Stimulated activated CD4-positive, alpha-beta T cell treated with anti-CD3 and anti-CD28 coated beads, Interleukin-15, amount 100 ng/mL, for 24 hours (primary cell): ENCODE measurements around the gene SNAP91.
A peak's percentile ranks its signal among the peaks of the same experiment; 100 is the strongest.
"Not testable (repeated sequence)": the region's sequence is repeated elsewhere in the genome, so short reads cannot be mapped to it uniquely, and the experiment has no call there.

ENCODE experiments used
- DNase-seq: peaks from one replicate; pipeline ENCODE4 v3.0.0-alpha.2; 2020

SNAP91 gene, protein sequence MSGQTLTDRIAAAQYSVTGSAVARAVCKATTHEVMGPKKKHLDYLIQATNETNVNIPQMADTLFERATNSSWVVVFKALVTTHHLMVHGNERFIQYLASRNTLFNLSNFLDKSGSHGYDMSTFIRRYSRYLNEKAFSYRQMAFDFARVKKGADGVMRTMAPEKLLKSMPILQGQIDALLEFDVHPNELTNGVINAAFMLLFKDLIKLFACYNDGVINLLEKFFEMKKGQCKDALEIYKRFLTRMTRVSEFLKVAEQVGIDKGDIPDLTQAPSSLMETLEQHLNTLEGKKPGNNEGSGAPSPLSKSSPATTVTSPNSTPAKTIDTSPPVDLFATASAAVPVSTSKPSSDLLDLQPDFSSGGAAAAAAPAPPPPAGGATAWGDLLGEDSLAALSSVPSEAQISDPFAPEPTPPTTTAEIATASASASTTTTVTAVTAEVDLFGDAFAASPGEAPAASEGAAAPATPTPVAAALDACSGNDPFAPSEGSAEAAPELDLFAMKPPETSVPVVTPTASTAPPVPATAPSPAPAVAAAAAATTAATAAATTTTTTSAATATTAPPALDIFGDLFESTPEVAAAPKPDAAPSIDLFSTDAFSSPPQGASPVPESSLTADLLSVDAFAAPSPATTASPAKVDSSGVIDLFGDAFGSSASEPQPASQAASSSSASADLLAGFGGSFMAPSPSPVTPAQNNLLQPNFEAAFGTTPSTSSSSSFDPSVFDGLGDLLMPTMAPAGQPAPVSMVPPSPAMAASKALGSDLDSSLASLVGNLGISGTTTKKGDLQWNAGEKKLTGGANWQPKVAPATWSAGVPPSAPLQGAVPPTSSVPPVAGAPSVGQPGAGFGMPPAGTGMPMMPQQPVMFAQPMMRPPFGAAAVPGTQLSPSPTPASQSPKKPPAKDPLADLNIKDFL

DNA sequence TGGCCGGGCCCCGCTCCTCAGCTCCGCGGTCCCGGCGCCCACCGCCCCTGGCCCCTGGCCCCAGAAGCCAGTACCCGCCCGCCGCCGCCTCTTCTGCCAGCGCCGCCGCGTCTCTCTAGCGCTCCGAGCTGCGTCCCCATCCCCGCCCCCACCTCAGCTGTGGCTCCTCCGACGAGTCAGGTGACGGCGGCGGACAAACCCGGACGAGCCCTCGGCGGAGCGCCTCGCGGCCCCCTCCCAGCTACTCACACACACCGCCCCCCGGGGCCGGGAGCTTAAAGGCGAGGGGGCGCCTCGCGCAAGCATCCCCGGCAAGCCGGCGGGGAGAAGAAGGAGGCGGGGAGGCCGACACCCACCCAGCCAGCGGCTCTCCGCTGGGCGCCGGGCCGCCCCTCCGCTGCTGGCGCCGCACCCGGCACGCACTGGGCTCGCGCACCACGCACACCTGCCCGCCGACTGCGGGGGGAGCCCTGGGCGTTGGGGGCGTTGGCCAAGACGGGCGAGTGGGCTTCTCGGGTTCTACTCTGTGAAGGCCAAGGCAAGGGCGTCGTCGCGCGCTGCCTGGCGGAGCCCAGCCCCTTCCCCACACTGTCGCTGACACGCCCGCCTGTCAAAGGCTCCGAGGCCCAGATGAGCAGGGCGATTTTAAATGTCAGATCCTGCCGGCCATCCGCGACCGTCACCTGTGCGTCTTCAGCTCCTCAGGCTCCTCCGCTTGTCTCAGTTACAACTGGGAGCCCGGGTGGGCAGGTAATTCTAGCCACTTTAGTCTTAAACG, at the start of gene SNAP91:
Gene SNAP91, minus strand, starts transcription at position 132 of the 778 bp plus-strand sequence. CDS start 1,174 bp downstream, outside the sequence.
- DNase-seq = peak; percentile 28

DNA sequence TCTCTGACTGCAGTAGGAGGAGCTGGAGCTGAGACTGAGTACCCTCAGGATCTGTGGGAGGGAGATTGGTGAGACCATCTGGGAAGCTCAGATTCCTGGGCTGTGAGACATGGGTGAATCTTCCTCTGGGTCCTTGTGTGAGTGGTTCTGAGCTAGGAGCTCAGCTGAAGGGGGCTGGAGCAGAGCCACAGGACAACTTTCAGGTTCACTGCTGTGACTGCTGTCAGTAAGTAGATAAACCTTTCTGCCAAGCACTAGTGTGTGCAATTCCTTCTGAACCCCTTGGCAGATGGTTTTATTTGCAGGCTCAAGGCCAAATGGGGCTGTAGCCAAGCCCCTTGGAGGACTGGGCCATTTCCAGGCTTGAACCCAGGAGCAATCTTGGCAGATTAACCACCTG, 49.6 kb upstream of the SNAP91 start:
- DNase-seq = no peak

DNA sequence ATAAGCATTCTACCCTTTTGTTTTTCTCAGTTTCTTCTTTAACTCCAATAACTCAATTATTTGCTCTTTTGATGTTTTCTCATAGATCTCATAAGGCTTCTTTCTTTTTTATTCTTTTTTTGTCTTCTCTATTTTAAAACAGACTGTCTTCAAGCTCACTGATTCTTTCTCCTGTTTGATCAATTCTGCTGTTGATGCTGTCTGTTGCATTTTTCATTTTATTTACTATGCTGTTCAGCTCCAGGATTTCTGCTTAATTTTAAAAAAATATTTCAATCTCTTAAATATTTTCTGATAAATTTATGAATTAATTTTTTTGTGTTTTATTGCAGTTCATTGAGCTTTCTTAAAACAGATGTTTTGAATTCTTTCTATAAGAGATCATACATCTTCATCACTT, 48.1 kb upstream of the SNAP91 start:
- no peak for DNase-seq

DNA sequence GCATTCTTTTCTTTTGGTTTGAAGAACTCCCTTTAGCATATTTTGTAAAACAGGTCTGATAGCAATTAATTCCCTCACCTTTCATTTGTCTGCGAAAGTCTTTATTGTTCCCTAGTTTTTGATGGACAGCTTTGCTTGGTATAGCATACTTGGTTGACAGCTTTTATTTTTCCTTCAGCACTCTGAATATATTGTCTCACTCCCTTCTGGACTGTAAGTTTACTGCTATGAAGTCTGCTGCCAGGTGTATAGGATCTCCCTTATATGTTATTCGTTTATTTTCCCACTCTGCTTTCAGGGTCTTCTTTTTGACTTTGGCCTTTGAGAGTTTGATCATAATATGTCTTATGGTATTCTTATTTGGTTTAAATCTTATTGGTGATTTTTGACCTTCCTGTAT, 47.7 kb upstream of the SNAP91 start:
- DNase-seq = no peak

DNA sequence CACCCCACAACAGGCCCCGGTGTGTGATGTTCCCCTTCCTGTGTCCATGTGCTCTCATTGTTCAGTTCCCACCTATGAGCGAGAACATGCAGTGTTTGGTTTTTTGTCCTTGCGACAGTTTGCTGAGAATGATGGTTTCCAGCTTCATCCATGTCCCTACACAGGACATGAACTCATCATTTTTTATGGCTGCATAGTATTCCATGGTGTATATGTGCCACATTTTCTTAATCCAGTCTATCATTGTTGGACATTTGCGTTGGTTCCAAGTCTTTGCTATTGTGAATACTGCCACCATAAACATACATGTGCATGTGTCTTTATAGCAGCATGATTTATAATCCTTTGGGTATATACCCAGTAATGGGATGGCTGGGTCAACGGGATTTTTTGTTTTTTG, 43.5 kb upstream of the SNAP91 start:
- not testable (repeated sequence) for DNase-seq

DNA sequence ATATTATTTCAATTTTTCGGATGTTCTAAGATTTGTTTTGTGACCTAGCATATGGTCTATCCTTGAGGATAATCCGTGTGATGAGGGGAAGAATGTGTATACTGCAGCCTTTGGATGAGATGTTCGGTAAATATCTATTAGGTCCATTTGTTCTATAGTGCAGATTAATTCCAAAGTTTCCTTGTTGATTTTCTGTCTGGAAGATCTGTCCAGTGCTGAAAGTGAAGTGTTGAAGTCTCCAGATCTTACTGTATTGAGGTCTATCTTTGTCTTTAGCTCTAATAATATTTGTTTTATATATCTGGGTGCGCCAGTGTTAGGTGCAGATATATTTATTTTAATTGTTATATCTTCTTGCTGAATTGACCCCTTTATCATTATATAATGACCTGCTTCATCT, 32.2 kb upstream of the SNAP91 start:
- no peak for DNase-seq

DNA sequence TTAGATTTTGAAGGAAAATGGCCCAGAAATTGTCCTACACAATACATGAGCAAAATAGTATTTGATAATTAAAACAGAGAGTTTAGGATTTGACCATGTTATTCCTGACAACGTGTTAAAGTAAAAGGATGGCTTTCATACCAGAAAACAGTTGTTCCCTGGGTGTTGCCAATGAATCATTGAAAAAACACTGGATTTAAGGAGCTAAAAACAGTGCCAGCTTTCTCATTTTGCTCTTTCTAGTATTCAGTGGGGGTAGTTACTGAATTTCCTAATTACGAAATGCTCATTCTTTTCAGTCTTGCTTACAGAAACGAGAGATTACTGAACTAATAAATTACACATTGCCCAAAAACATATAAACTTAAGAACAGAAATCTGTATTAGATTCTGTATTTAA, 26.6 kb upstream of the SNAP91 start:
- no peak for DNase-seq

DNA sequence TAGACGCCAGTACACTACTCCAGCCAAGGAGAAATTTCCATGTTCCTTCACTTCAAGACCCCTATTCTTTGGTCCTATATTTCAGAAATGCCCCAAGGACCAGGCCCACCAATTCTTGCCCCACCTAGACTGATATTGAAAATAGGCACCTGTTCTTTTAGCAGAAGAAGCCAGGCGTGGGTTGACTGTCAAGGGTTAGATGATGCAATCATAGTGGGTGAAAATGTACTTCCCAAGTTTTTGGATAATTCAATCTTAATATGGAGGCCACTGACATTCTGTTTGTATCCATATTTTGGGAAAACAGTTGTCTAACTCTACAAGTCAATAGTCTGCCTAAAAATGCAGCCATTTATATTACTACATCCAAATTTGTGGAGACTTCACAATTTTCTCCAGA, 21.0 kb upstream of the SNAP91 start:
- no peak for DNase-seq

DNA sequence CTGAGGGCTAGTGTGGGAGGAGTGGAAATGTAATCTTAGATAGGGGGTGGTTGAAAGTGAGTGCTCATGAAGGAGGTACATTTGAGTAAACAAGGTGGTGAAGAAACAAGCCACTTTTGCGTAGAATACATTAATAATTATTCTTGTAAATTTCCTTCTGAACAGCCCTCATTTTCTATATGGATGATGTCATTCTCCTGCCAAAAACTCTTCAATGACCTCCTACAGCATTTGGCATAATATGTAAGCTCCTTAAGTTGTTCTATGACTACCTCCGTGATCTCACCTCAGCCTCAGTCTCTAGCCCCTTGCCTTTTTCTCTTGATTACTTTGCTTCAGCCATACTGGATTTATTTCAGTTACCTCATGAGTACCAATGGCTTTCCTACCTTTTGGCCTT, 14.0 kb upstream of the SNAP91 start:
- no peak for DNase-seq

DNA sequence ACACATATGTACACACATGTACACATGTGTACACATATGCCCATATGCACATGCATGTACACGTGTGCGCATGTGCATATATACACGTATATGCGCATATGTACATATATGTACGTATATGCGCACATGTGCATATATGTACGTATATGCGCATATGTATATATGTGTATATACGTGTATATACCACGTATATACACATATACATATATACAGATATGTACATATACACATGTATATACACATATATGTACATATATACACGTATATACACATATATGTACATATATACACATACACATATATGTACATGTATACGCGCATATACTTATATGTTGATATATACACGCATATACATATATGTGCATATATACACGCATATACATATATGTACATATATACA, 8.9 kb upstream of the SNAP91 start:
- no peak for DNase-seq

DNA sequence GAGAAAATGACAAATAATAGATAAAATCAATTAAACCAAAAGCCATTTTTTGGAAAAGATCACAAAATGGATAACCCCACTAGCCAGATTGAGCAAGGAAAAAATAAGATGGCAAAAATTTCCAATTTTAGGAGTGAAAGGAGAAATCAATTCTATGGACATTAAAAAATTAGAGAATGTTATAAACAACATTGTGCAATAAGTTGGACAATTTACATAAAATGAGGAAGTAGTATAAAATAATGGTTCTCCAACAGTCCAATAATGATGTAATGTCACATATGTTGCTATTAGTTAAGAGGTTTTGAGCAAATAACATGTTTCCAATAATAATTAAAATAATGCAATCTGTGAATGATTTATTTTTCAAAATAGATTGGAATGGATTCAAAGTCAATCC, 3.1 kb upstream of the SNAP91 start:
- no peak for DNase-seq

DNA sequence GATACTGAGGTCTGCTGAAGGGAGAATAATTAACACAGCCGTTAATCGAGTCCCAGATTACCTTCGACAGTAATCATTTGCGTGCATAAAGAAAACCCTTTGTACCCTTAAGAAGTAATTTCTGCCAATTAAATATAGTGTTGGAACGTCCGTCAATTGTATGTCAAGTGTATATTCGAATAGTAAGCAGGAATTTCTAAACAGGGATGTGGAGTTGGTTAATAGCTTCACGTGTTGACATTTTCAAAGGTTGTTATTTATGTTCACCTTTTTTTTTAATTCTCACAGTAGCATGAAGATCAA, 798 bp upstream of the SNAP91 start:
- no peak for DNase-seq

DNA sequence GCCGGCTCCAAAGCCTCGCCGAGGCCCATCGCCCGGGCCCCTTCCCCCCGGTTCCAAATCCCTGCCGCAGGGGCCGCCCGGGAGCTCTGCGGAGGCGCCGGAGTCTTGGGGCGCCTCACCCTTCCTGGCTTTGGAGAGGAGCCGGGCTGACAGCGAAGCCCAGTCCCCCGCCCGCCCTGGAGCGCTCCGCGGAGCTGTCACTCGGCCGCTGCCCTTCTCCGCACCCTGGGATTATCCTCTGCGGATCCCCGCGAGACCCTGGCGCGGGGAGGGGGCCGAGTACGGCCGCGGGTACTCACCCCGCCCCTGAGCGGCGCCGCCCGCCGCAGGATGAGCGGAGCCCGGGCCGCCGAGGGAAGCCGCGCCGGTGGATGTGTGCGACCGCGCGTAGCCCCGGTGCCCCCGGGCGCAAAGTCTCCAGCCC, 343 bp downstream of the SNAP91 start:
- no peak for DNase-seq

DNA sequence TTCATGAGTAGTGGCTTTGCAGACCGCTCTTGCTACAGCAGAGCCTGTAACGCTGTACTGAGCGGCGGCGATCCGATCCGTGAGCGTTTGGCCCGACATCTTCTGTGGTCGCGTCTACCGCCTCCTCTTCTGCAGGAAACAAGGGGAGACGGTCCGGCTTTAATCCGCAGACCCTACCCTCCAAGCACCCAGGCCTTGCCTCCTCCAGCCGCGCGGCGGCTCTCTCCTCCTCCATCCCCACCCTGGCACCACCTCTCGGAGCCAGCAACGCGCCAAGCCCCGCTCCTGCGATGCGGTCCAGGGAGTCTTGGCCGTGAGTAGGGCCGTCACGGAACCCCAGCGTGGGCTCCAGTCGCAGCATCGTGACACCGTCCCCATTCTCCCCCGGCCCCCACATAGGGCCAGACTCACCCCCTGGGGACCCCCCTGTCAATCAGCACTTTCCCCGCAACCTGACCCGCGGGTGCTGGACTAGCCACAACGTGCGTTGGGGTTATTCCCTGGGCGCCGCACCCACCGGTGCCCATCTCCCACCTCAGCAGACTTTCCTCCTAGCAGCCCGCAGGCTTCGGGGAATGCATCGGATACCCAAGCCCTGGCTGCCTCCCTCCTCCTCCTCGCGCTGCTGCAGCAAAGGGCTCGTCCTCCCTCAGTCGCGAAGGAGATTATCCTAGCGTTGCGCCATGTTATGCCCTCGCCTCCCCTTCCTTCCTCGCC, 914 bp downstream of the SNAP91 start:
- DNase-seq = no peak

DNA sequence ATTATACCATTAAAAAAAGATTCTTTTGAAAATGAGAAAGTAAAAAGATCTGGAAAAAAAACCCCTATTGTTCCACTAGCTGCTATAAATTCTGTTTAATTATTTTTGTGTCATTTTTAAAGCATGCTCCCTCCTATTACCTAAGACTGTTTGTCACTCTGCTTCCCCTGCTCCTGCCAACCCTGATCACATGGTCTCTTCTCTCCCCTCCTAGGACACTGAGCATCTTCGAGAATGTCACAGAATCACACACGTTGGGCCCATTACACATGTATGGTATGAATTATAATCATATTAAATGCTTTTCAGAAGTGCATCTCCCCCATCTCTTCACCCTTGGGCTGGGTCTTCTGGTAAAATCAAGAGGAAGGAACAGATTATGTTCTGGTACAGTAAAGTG, 6.2 kb downstream of the SNAP91 start:
- no peak for DNase-seq

DNA sequence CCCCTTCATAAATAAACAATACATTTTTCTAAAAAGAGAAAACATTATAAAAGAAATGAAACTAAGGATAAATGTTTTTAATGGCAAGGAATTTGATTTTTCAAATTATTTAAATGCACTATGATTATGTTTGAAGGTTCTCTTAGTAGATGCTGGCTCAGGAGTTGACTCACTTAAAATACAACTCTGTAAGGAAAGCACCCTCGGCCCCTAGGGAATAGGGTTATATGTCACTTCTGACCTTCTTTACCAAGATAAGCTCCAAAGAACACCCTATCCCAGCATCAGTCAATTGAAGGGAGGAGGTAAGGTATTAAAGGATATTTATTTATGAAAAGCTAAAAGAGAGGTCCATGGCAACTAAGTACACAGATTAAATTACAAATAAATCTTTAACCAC, 6.8 kb downstream of the SNAP91 start:
- no peak for DNase-seq

DNA sequence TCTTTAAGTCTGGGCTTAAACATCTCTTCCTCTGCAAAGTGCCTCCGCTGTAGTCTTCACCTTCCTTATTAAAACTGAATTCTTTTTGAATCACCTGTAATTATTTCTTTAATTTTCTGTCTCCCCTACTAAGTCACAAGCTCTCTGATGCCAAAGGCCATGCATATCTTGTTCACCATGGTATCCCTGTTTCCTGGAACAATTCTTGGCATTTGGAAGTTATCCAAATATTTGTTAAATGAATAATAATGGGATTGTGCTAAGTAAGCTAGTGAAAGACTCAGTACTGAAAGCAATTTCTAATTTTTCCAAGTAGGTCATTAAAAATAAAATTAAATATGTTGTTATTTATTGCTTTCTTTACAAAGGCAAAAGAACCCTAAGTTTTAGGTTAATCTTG, 12.2 kb downstream of the SNAP91 start:
- DNase-seq = no peak

DNA sequence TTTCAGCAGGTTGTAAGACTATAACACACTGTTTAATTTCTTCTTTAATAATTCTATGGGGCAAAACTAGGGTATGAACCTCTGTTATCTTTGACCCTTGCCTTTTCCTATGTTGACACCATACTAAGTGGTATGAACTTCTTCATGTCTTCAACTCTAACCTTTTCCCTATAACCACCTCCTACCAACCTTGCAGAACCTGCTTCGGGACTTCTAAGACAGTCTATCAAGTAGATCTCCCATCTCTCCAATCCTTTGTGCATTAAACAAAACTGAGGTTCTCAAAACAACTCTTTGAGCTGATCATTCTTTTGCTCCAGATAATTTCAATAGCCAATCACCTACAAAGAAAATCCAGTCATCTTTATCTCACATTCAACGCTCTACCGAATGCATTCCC, 23.4 kb downstream of the SNAP91 start:
- DNase-seq = no peak

DNA sequence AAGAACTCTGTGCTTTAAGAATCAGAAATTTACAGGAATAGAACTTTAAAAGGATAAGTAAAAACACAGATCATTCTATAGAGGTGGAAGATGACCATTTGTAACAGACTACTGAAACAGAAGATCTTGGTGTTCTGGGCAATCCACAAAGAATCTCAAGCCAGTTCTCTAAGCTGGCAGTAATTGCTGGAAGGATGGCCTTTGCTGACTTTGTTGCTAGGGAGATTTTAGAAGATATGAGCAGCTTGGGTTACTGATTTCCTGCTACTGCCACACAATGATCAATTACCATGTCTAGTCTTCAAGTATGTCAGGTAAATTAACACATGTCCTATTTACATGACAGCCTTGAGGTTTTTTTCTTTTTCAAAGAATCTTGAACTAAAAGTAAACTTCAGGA, 31.1 kb downstream of the SNAP91 start:
- DNase-seq = no peak

DNA sequence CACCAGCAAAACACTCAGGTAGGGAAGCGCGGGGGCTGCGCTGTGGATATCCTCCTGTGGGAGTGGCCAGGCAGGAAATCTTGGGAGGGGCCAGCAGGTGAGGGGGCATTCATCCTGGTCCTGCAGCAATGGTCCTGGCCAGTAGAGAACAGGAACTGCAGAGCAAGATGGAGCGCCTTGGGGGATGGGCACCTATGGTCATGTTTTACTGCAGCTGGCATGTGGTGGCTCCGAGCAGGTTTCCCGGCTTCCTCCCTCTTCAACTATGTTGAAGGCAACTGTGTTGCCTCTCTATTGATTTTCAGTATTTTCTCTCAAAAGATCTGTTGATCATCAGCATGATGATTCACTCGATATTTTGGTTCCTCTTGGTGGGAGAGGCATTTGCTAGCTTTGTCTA, 70.9 kb downstream of the SNAP91 start:
- no peak for DNase-seq

DNA sequence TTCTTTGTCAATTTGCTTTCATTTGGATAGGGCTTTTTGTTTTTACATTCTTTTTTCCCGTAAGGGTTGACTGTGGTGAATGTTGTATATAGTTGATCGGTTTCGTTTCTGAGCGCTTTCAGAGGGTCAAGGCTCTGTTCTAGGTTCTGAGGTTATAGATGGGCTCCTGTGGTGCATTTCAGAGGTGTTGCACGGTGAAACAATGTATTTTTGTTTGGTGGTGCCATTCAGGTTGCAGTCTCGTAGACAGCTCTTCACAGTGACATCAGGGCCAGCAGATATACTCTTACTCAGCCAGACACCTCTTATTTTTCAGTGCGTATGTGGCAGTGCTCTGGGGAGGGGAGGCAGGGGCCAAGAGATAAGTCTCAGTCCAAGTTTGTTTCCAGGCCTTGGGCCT, 72.1 kb downstream of the SNAP91 start:
- DNase-seq = no peak

DNA sequence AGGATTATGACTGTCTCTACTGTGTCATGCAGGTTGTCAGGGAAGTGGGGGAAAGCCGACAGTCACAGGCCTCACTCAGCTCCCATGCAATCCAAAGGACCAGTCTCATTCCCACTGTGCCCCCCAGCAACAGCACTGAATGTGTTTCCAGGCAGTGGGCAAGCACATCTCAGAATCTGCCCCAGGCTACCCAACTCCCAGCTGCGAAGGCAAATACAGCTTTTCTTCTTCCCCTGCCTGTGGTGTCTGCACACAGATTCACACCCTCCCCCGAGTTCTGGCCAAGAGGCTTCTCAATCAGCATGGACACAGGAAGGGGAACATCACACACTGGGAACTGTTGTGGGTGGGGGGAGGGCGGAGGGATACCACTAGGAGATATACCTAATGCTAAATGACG, 75.3 kb downstream of the SNAP91 start:
- no peak for DNase-seq

DNA sequence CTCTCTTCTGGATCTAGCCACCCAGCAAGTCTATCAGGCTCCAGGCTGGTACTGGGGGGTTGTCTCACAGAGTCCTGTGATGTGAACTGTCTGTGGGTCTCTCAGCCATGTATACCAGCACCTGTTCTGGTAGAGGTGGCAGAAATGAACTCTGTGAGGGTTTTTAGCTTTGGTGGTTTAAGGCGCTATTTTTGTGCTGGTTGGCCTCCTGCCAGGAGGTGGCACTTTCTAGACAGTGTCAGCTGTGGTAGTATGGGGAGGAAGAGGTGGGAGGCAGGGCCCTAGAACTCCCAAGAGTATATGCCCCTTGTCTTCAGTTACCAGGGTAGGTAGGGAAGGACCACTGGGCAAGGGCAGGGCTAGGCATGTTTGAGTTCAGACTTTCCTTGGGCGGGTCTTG, 75.8 kb downstream of the SNAP91 start:
- no peak for DNase-seq
